GM12878 (cell line): ENCODE data around the gene STMP1. TPM values are rescaled to one million over a fixed set of nuclear protein-coding genes. Genes with fewer than 3 reads are reported as not detected.

Source experiments
- ATAC-seq: fragments of 200-7000 bp; cut with Tn5 transposase; 3 replicates; pipeline ENCODE4 v1.9.1; 2020; ENCODE audit warnings: mild to moderate bottlenecking, moderate library complexity
- BruUV-seq: library from RNA; stranded (reverse); fragments of 400-500 nt; replicated peaks from 2 replicates; lab custom pipeline; 2021; lab: Mats Ljungman, UMichigan
- CTCF ChIA-PET: fragments of 300-600 bp; sonication (Branson Sonifier 250); formaldehyde crosslinking; extraction: SDS; loops from one replicate; lab custom pipeline; 2021; ENCODE audit warnings: inconsistent platforms; lab: Yijun Ruan, JAX
- POLR2A ChIA-PET: fragments of 350-600 bp; formaldehyde crosslinking; extraction: SDS; loops from one replicate; lab custom pipeline; 2021; ENCODE audit warnings: inconsistent platforms; lab: Charles Lee
- RAD21 ChIA-PET: fragments of 300-600 bp; sonication (Branson Sonifier 250); formaldehyde crosslinking; loops from one replicate; lab custom pipeline; 2023; ENCODE audit warnings: antibody characterized with exemption; ENCODE audit not compliant: unreplicated experiment; lab: Charles Lee
- SMC1A ChIA-PET: fragments of 300-600 bp; sonication (Branson Sonifier 250); formaldehyde crosslinking; loops from one replicate; lab custom pipeline; 2023; ENCODE audit not compliant: unreplicated experiment, uncharacterized antibody; lab: Charles Lee
- DNase-seq: peaks from one replicate; pipeline ENCODE4 v3.0.0-alpha.2; 2011; ENCODE audit warnings: low read depth, low spot score
- FAIRE-seq: peaks from 3 replicates; lab custom pipeline; 2011; peaks lifted over from hg19 to GRCh38; lab: Jason Lieb, UNC
- H2AFZ ChIP-seq: 2 replicates; pipeline ENCODE4 v1.6.0; 2011; ENCODE audit warnings: low read depth, low read length, control low read depth; ENCODE audit not compliant: control insufficient read depth
- H3K27ac ChIP-seq: 2 replicates; pipeline ENCODE4 v1.5.1; 2011; ENCODE audit warnings: control low read depth; ENCODE audit not compliant: control insufficient read depth, insufficient read depth
- H3K27me3 ChIP-seq, 2 experiments: replicated peaks in 1 of 2; 2 replicates each; pipeline versions ENCODE4 v1.6.0 to v1.6.1; 2011; ENCODE audit warnings: low read length in 1 of 2; ENCODE audit not compliant: control insufficient read depth in 2 of 2, insufficient read depth in 2 of 2
- H3K36me3 ChIP-seq, 2 experiments: 2 replicates each; pipeline ENCODE4 v1.5.1; 2011; ENCODE audit warnings: low read length in 1 of 2; ENCODE audit not compliant: control insufficient read depth in 2 of 2, insufficient read depth in 2 of 2
- H3K4me1 ChIP-seq: 2 replicates; pipeline ENCODE4 v1.6.1; 2011; ENCODE audit warnings: mild to moderate bottlenecking, low read length, moderate library complexity, mixed read lengths; ENCODE audit not compliant: control insufficient read depth, insufficient read depth
- H3K4me2 ChIP-seq: 2 replicates; pipeline ENCODE4 v1.6.0; 2011; ENCODE audit warnings: control low read depth; ENCODE audit not compliant: control insufficient read depth, insufficient read depth
- H3K4me3 ChIP-seq: fragments of 200-600 bp; sonication (generic); 2 replicates; pipeline ENCODE4 v1.5.1; 2016
- H3K79me2 ChIP-seq: 2 replicates; pipeline ENCODE4 v1.6.0; 2011; ENCODE audit warnings: low read length; ENCODE audit not compliant: control insufficient read depth, insufficient read depth
- H3K9ac ChIP-seq: 2 replicates; pipeline ENCODE4 v1.8.0; 2011; ENCODE audit warnings: low read length, control low read depth, mixed read lengths; ENCODE audit not compliant: control insufficient read depth, insufficient read depth
- H3K9me3 ChIP-seq: replicated peaks from 3 replicates; pipeline ENCODE4 v1.5.1; 2011; ENCODE audit warnings: mild to moderate bottlenecking, low read length; ENCODE audit not compliant: control insufficient read depth, insufficient read depth
- H4K20me1 ChIP-seq: 2 replicates; pipeline ENCODE4 v1.6.0; 2011; ENCODE audit not compliant: control insufficient read depth, insufficient read depth
- ASH2L ChIP-seq: fragments of 300-600, 200-600 bp; sonication (generic); IDR thresholded peaks from 2 replicates; pipeline ENCODE4 v1.6.1; 2017; ENCODE audit warnings: low read depth, mild to moderate bottlenecking, borderline replicate concordance
- BACH1 ChIP-seq: fragments of 450-650 bp; IDR thresholded peaks from 2 replicates; pipeline ENCODE4 v1.6.1; 2017; ENCODE audit warnings: mild to moderate bottlenecking, borderline replicate concordance
- CHD2 ChIP-seq: IDR thresholded peaks from 2 replicates; pipeline ENCODE4 v1.6.1; 2011; ENCODE audit warnings: low read depth, low read length, improper control_type of control experiment, borderline replicate concordance
- E4F1 ChIP-seq: fragments of 450-650 bp; IDR thresholded peaks from 2 replicates; pipeline ENCODE4 v1.6.1; 2018; ENCODE audit warnings: borderline replicate concordance, mild to moderate bottlenecking; ENCODE audit not compliant: partially characterized antibody
- EED ChIP-seq: sonication (generic); IDR thresholded peaks from 2 replicates; pipeline ENCODE4 v1.6.1; 2016; ENCODE audit warnings: antibody characterized with exemption, low read depth
- FOXM1 ChIP-seq: IDR thresholded peaks from 2 replicates; pipeline ENCODE4 v1.6.1; 2012; ENCODE audit warnings: low read depth, mild to moderate bottlenecking, inconsistent platforms, low read length, moderate library complexity
- HDAC2 ChIP-seq: fragments of 200-600 bp; sonication (generic); IDR thresholded peaks from 2 replicates; pipeline ENCODE4 v1.6.1; 2017
- HDGF ChIP-seq: fragments of 450-650 bp; IDR thresholded peaks from 2 replicates; pipeline ENCODE4 v1.6.1; 2016; ENCODE audit warnings: antibody characterized with exemption
- KAT2A ChIP-seq: conservative IDR thresholded peaks from 2 replicates; pipeline ENCODE4 v1.6.1; 2011; ENCODE audit warnings: low read depth, low read length; ENCODE audit not compliant: control insufficient read depth
- POU2F2 ChIP-seq: IDR thresholded peaks from 3 replicates; pipeline ENCODE4 v1.6.1; 2011; ENCODE audit warnings: low read depth, mild to moderate bottlenecking, low read length, borderline replicate concordance
- SREBF1 ChIP-seq: IDR thresholded peaks from 2 replicates; pipeline ENCODE4 v1.6.1; 2012; ENCODE audit warnings: mild to moderate bottlenecking, low read length
- SRF ChIP-seq, 2 experiments: IDR thresholded peaks; 2 replicates each; pipeline ENCODE4 v1.6.1; 2011; ENCODE audit warnings: low read depth in 2 of 2, low read length in 2 of 2, mild to moderate bottlenecking in 1 of 2, moderate library complexity in 1 of 2
- TARDBP ChIP-seq: IDR thresholded peaks from 2 replicates; pipeline ENCODE4 v1.6.1; 2016; ENCODE audit warnings: borderline replicate concordance
- ZNF622 ChIP-seq: fragments of 450-650 bp; IDR thresholded peaks from 2 replicates; pipeline ENCODE4 v1.6.1; 2017; ENCODE audit warnings: mild to moderate bottlenecking, inconsistent platforms
- WGBS: methylation state at CpG from one replicate; pipeline ENCODE4 v1.1.6; 2016; ENCODE audit warnings: low lambda C conversion rate; ENCODE audit not compliant: insufficient replicate concordance, insufficient coverage; ENCODE audit errors: missing lambda C conversion rate; 5-methylcytosine and 5-hydroxymethylcytosine counted together
- in situ Hi-C: fragments of 300-500 bp; cut with MboI; formaldehyde crosslinking; loops from 9 replicates; pipeline ENCODE4 v1.14.3; 2018; ENCODE audit warnings: mixed read lengths
- intact Hi-C: fragments of 100-400 bp; cut with micrococcal nuclease; formaldehyde crosslinking; loops from one replicate; pipeline ENCODE4 v1.14.2; 2022; ENCODE audit not compliant: unreplicated experiment
- polyA plus RNA-seq, 11 experiments: library from polyadenylated mRNA; depleted of rRNA in 4 of 11; unstranded in 6 of 11; stranded (reverse) in 5 of 11; fragments of >200 nt; fragmentation: Nextera tagmentation in 4 of 11; fragmentation: Illumina TruSeq in 1 of 11; extraction: Ambion mirVana in 4 of 11; extraction: Trizol in 1 of 11; gene quantifications; 1 replicate in 1 of 11; 2 replicates in 10 of 11; pipeline versions ENCODE4 v1.2.1 to v1.2.3, GENCODE V29; 2011 to 2016; ENCODE audit warnings: inconsistent platforms in 2 of 11, missing spikeins in 2 of 11, low read depth in 1 of 11
- total RNA-seq, 4 experiments: library from RNA; depleted of rRNA in 3 of 4; stranded (reverse); fragments of >200 nt in 3 of 4; fragmentation: Illumina TruSeq in 1 of 4; extraction: Trizol in 1 of 4; gene quantifications; 2 replicates each; pipeline versions ENCODE4 v1.2.1 to v1.2.3, GENCODE V29; 2013 to 2021

The STMP1 gene
- total and polyA plus RNA-seq, 10 of the 15 experiments (the other 5 are each of a cell fraction or from before 2014, with no cell fraction given) = 8.0 to 79.9 (median 24.7) TPM

- in situ Hi-C loops = loop anchor here (10.0 kb wide), 1 partner anchor 309 kb away; the partner anchor contains the start of gene MTPN
- ATAC-seq (no peak), FAIRE-seq (no peak)
Measured at GRCh38 chr7:135666156-135666555, 3.8 kb downstream of the STMP1 start.

More at GRCh38 chr7:135666156-135666555, 3.8 kb downstream of the STMP1 start:
- H2AFZ ChIP-seq = no peak overlapping the region
- H3K9ac ChIP-seq = no peak overlapping the region
- no peaks in the 10 kb centered on the region; a peak in 1 of 4 replicates for H3K36me3 ChIP-seq
- ChIA-PET CTCF (interaction anchor here (2.0 to 10.3 kb wide), 2 partner anchors 7 to 392 kb away, joined by 5 to 89 read pairs; no protein-coding TSS in a partner anchor), RAD21 (no interaction called here), SMC1A (interaction anchor here (0.7 kb wide), 1 partner anchor 106 kb away, joined by 3 read pairs; no protein-coding TSS in a partner anchor), POLR2A (interaction anchor here (0.5 kb wide), 1 partner anchor 302 kb away, joined by 3 read pairs; no protein-coding TSS in a partner anchor)
- no peaks in the 10 kb centered on the region for H3K27me3 ChIP-seq
- 97% methylated on average over 11 of the region's 11 CpGs for WGBS
- H3K4me2 ChIP-seq = no peak overlapping the region
- peaks cover 2% of the 10 kb centered on the region; the same call in 1 of the 2 replicates for H3K4me1 ChIP-seq
- no peak overlapping the region for H3K4me3 ChIP-seq
- no peak for TF ChIP-seq ASH2L
- TF ChIP-seq HDGF = no peak
- TF ChIP-seq SRF (IDR thresholded peaks at IDR 0.05; ENCODE audit: low read depth in 2 of 2, low read length in 2 of 2) = no peak
- no peak for TF ChIP-seq E4F1
- no peak for TF ChIP-seq POU2F2
- TF ChIP-seq BACH1 = no peak
- TF ChIP-seq FOXM1 = no peak
- no peak for TF ChIP-seq HDAC2
- TF ChIP-seq SREBF1 = no peak
- no peak for TF ChIP-seq EED
- TF ChIP-seq TARDBP = no peak
- no peak for TF ChIP-seq ZNF622
- no peak for TF ChIP-seq CHD2
- no peak for TF ChIP-seq KAT2A
- no peaks in the 10 kb centered on the region for H4K20me1 ChIP-seq
- H3K79me2 ChIP-seq = peaks cover 33% of the 10 kb centered on the region
- H3K27ac ChIP-seq = no peak overlapping the region
- intact Hi-C loops = loop anchor here (10.0 kb wide), 1 partner anchor 309 kb away; the partner anchor contains the start of gene MTPN
- H3K9me3 ChIP-seq = no peaks in the 10 kb centered on the region; the same call in 2 of the 3 replicates
- DNase-seq = no peak
- BruUV-seq = no TSS peak
